Middle frontal gyrus (tissue), 1 donor: ENCODE results near the gene CBR1.
A peak's percentile ranks its signal among the peaks of the same experiment; 100 is the strongest.
"Not testable (repeated sequence)": the region's sequence is repeated elsewhere in the genome, so short reads cannot be mapped to it uniquely, and the experiment has no call there.

Experiments used
- DNase-seq: peaks from one replicate; pipeline ENCODE4 v3.0.0-alpha.2; 2015; ENCODE audit warnings: low spot score; ENCODE audit errors: extremely low spot score

CBR1 gene

DNA sequence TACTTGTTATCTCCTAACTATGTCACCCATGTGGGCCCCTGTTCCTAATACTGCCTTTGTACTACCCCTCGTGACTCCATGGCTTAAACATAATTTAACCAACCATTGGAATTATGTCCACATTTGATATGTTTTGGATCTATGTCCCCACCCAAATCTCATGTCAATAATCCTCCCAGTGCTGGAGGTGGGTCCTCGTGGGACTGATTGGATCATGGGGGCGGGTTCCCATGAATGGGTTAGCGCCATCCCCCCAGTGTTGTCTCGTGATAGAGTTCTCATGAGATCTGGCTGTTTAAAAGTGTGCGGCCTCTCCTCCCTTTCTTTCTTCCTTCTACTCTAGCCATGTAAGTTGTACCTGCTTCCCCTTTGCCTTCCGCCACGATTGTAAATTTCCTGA is 9.8 kb downstream of the CBR1 start:
- no peak for DNase-seq

DNA sequence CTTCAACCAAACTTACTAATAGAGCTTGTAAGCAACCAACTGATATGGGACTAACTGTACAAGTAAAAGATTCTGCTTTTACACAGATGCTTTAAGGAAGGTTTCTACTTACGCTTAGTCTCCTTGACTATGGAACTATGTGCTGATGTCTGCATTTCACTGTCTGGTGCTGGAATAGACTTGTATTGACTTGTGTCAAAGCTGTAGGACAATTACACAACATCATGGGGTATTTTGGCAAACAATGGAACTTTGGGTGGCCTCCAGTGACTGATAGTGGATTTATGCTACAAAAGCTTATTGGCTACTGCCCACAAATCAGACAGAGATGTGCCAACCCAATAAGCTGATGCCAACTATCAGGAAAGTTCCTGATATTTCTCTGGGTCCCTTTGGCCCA is 10.6 kb downstream of the CBR1 start:
- no peak for DNase-seq

DNA sequence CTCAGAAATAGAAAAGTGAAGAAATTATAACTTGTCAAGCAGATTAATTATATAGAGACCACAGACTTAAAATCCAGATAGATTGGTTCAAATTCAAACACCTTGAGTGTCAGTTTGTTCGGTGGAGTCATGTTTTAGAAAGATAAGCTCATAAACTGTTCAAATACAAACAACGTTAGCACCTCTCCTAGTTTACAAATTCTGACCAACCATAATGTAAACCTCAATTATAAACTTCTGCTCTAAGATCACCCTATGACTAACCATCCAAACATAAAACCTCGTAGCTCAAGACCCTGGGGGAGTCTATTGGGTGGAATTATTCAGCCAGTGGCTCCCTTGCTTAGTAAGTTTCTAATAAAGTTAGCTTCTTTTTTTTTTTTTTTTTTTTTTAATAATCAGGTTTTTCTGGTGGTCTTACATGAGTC is 12.4 kb downstream of the CBR1 start:
- no peak for DNase-seq

DNA sequence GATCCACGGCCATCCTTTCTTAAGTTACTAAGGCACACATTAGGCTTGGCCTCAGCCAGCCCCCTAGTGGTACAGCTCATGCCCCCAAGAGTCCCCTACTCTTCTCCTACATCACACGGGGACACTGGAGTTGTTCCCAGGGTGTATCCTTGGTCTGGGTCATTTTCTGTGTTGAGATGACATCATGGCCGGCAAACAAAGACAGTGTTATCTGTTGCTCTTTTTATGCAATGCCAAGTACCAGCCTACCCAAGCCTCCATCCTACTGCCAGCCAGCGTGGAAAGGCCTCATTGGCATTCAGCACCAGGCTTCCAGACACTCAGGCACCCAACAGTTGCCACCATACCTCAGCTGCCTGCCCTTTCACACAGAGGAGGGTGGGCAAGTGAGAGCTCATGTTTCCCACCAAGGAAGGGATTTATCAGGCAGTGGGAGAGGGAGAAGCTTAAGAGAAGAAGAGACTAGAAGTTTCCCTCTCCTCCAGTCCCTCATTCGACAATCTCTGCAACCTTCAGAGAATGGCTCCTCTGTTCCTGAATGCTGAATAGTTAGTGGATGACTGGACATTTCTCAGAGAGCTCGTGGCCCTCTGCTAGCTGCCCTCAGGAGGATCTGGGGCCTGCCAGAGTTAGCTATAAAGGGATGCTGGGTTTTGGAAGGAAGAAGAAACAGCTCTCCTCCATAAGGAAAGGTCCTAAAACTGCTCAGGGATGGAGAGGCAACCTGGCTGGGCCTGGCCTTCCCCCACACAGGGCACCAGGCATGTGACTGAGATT is 17.7 kb downstream of the CBR1 start:
- peak; percentile 73 for DNase-seq

DNA sequence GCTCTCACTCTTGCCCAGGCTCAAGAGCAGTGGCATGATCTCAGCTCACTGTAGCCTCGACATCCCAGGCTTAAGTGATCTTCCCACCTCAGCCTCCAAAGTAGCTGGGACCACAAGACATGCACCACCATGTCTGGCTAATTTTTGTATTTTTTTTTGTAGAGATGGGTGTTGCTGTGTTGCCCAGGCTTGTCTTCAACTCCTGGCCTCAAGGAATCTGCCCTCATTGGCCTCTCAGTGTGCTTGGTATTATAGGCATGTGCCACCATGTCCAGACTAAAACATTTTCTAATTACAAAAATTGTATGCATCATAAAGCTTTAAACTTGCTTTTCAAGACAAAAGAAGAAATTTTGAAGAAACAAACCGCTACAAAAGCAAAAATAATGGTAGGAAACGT is 20.1 kb downstream of the CBR1 start:
- no peak for DNase-seq

DNA sequence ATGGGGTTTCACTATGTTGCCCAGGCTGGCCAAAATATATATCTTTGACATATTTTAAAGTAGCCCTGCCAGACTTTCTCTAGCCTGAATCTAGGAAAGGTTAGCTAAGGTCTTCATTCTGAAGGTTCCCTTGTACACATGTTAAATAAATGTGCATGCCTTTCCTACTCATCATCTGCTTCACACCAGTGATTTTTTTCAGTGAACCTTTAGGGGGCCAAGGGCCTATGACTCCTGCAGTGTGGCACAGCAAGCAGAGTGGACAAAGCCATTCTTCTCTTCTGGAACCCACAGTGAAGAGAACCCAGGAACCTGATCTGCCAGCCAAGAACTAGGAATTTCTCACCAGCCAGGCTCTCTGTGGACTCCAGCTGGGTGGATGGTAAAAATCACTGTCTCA is 22.9 kb downstream of the CBR1 start:
- no peak for DNase-seq

DNA sequence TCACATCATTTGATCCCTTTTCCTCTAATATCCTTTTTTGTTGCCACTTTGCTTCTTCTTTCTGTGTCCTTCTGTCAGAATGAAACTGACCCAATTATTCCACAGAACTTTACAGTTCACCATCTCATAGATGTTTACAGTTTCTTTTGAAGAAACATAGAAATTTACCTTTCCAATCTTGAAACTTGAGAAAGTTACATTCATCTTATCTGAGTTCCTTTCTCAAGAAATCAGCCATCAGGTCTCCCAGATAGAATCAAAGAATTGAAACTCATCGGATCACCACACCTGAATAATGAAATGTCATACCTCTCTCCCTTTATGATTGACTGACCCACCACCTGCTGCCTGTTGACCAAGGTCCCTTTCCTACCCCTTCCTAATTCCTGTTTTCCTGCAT is 23.7 kb downstream of the CBR1 start:
- DNase-seq, result no peak

DNA sequence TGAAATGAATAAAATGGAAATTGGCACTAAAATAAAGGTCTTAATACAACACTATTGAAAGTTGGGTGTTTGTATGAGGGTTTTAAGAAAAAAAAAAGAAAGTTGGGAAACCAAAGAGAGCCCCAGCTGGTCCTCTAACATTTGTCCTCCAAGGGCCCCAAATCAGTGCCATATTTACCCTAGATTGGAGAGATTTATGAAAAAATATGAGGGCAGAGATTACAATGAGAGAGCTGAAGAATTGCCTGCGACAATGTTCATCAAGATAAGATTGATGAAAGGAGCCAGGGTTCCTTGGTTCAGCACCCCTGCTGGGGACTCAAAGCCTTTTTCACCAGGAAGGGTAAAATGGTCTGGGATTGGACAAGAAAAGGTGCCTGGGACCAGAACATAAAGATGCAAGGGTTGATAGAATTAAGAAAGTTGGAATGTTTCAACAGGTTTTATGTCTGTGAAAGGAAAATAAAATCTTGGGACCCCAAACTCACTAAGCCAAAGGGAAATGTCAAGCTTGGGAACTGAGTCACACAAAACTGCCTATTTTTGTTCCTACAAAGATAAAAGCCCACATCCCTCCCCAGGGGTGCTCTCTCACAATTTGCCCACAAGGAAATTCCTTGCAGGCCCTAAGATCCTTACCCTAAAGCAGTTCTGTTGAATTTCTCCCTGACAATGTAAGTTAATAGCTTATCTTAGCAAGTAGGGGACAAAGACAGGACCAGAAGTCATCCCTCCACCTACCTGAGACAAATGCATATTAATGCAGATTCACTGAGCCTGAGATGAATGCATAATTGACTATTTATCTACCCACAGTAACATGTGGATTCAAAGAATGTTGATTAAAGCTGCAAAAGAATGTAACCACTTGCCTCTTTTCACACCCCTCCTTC is 26.8 kb downstream of the CBR1 start:
- DNase-seq, result no peak

DNA sequence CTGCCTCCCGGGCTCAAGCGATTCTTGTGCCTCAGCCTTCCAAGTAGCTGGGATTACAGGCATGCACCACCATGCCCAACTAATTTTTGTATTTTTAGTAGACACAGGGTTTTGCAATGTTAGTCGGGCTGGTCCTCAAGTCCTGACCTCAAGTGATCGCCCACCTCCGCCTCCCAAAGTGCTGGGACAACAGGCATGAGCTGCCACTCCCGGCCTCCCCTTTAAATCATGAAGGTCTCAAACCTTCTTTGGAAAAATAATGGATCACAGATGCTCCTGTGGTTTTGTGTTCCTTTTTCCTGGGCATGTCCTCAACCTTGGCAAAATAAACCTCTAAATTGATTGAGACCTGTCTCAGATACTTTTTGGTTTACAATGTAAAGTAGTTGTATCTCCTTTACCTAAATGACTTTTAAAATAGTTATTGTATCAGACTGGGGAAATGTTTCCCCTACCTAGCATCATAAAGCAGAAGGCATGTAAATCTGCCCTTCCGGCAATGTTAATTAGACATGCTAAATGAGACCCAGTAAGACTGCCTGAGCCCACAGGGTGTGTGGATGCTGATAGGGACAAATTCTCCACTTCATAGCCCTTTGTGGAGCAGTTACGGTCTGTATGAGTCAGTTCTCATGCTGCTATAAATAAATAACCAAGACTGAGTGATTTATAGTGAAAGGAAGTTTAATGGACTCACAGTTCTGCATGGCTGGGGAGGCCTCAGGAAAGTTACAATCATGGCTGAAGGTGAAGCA is 27.8 kb downstream of the CBR1 start:
- DNase-seq, result no peak

DNA sequence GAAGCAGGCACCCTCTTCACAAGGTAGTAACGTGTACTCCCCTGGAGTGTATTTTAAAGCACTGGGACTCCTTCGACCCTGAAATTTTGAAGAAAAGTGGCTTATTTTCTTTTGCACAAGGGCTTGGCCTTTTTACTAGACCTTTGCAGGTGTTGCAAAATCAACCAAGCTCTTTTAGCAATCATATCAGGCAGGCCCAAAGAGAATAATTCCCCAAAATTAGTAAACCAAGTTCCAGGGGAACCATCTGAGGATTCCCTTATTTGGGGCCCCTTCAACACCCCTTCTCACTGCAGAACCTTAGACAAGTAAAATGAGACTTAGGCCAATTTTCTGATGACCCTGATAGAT is 28.3 kb downstream of the CBR1 start:
- no peak for DNase-seq

DNA sequence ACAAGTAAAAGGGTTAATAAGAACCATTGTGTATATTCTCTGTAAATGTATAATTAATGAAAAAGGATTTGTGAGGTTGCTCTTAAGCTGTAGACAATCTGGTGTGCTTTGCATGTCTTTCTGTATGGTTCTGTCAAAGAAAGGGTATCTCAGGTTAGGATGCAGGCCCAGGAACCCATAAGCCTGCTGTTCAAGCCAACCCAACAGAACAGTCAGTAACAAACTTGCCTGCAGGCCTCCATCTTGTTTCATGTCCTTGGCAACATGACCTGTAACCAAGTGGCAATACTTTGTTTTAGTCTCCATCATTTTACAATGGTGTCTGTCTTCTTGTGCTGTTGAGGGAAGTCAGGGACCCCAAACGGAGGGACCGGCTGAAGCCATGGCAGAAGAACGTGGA is 29.2 kb downstream of the CBR1 start:
- DNase-seq, result no peak

DNA sequence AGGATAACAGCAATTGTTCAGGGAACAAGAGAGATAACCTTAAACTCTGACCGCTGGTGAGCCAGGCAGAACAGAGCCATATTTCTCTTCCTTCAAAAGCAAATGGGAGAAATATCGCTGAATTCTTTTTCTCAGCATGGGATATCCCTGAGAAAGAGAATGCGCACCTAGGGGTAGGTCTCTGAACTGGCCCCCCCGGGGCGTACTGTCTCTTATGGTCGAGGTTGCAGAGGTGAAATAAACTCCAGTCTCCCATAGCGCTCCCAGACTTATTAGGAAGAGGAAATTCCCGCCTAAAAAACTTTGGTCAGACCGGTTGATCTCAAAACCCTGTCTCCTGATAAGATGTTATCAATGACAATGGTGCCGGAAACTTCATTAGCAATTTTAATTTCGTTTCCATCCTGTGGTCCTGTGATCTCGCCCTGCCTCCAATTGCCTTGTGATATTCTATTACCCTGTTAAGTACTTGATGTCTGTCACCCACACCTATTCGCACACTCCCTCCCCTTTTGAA is 29.9 kb downstream of the CBR1 start:
- not testable (repeated sequence) for DNase-seq

DNA sequence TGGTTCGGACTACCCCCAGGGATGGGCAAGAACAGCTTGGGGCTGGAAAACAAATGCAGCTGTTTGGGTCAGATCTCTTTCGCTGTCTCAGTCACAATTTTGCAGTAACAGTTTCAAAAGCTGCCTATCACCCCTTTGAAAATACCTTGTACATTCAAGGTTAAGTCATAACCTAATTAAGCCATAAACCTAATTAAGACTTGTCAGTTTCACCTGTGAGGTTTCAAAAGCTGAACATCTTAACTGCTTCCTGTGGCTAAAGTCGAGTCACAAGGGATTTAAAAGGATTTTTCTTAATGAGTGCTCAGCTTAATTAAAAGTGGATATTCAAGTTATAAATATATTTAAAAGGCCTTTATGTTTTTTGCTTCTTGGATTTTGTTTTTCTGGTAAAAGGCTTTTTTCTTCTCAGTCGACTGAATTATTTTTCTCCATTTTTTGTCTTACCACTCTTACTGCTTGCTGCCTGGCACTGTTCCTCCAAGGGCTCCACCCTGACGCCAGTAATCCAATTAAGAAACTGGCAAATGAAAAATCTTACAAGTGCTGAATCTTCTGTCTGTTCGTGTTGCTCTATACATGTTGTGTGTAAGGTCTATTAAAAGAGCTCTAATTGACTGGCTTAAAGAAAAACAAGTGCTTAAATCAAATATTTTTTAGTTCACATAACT is 31.3 kb downstream of the CBR1 start:
- DNase-seq, result no peak

DNA sequence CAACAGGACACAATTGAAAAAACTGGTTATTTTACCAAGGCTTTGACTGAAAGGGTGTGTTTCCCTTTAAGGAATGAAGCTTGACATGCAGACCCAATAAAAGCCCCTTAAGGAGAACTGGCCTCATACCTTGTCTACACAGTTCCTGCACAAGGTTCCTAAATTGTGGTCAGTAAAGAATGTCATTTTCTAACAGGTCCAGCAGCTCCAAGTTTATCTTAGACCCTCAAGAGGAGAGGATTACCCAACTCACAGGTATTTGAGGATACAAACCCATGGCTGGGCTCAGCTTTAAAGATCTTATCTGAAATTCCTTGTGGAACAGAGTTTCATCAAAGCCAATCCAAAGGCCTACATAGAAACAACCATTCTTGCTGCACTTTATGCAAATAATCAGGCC is 33.6 kb downstream of the CBR1 start:
- DNase-seq, result no peak

DNA sequence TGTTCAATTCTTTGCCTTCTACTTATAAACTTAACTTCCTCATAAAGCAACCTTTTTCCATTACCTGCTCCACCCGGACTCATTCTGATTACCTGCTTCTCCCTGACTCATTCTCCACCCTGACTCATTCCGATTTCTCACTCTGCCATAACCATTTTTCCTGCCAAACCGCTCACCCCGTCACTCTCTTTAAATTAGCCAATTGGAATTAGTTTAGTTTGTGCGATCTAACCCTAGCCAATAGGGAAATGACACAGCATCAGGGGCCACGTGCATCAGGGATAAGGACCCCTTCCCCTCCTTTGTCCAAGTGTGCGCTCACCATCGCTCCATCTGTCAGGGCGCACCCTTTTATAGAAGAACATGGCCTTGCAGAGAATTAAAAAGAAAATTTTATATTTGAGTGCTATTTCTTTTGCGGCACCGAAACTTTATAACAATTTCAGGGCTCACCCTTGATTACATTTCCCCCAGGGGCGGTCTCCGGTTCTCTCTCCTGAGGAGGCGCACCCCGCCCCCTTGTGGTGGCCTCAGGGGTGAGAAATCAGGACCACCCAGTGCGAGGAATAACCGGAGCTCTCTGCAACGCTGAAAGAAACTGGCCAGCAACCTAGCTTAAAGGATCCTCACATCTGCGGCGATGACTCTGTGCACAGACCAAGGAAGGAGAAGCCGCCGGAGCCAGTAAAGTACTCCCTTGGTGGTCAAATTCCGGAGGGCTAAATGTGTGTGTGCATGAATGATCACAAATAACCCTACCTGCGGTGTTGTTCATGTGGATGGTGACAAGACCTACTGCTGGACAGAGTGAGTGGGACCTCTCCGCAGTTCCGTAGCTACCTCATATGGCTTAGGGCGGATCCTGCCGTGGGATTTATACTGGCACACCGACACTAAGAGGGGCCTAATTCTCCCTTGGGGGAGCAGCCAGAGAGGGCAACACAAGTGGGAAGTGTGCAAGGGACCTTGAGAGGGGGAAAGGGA is 34.8 kb downstream of the CBR1 start:
- DNase-seq, result peak; percentile 33

DNA sequence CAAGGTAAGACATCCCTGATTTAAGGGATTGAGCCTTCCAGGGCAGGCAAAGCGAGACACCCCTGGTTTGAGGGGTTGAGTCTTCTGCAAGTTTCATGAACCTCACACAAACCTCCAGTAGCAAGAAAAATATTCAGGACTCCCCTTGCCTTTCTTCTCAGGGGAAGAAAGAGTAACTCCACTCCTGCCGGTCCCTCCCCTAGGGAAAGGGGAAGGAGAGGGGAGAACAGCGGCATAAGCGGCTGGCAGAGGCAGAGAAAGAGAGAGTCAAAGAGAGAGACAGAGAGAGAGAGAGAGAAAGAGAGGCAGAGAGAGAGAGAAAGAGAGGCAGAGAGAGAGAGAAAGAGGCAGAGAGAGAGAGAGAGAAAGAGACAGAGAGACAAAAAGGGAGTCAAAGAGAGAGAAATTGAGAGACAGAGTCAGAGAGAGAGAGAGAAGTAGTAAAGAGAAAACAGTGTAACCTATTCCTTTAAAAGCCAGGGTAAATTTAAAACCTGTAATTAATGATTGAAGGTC is 35.6 kb downstream of the CBR1 start:
- no peak for DNase-seq

DNA sequence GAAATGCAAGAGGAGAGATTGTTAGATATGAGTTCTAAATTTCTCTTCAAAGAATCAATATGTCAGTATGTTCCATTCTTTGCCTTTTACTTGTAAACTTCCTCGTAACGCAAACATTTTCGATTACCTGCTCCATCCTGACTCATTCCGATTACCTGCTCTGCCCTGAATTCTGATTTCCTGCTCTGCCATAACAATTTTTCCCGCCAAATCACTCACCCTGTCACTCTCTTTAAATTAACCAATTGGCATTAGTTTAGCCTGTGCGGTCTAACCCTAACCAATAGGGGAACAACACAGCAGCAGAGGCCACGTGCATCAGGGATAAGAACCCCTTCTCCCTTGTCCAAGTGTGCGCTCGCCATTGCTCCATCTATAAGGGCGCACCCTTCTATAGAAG is 40.0 kb downstream of the CBR1 start:
- DNase-seq, result no peak

DNA sequence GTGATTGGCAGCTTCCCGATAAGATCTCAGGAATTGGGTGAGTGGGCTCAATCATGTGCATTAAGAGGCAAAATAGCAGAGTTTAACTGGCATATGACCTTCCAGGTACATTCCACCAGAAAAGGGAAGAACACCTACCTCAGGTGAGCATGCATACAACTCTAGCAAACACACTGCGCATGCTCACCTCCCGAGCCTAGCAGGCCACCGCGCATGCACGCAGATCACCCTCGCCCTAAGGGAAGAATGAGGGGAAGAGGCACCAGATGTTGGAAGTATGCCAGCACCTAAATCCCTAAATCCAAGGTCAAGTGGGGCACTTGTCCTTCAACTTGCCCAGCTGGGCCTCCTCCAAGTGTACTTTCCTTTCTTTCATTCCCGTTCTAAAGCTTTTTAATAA is 41.4 kb downstream of the CBR1 start:
- no peak for DNase-seq

DNA sequence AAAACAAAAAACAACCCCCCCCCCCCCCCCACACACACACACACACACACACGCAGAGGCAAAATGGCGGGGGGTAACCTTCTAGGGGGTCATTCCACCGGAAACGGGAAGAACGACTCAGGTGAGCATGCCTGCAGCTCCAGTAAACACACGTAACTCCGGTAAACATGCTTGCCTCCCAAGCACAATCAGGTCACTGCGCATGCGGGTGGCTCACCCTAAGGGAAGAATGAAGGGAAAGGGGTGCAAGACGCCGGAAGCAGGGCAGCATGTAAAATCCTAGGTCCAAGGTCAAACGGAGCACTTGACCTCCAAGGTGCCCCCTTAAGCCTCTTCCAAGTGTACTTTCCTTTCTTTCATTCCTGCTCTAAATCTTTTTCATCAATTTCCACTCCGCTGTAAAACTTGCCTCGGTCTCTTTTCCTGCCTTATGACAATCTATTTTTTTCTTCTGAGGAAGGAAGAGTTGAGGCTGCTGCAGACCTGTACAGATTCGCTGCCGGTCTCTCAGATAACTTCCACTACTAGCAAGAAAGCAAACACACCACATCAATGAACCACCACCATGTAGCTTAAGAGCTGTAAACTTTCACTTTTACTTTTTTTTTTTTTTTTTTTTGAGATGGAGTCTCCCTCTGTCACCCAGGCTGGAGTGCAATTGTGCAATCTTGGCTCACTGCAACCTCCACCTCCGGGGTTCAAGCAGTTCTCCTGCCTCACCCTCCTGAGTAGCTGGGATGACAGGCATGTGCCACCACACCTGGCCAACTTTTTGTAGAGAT is 44.0 kb downstream of the CBR1 start:
- DNase-seq, result no peak
